Esophagus mucosa (tissue), 1 donor: ENCODE results near the gene SOCS3. TPM values are rescaled to one million over a fixed set of nuclear protein-coding genes. Genes with fewer than 3 reads are reported as not detected.

Experiments used
- ATAC-seq: fragments of 200-7000 bp; cut with Tn5 transposase; one replicate; pipeline ENCODE4 v1.9.1; 2020
- total RNA-seq: library from RNA; stranded (reverse); gene quantifications from one replicate; pipeline ENCODE4 v1.2.4, GENCODE V29; 2023
- donor health status: DM: yes; HTN: yes; CAD: no.

Gene SOCS3
- total RNA-seq, 1 donor from 2014 or later, result 13.6 TPM

GRCh38 chr17:78307887-78308638 is 51.8 kb downstream of the SOCS3 start:
- ATAC-seq, result peak; percentile 27

GRCh38 chr17:78306913-78307312 is 53.0 kb downstream of the SOCS3 start:
- ATAC-seq, result no peak

Other genes with a start within 250 kb of the SOCS3 start
- gene TMC6, start 231.3 kb downstream of the SOCS3 start, total RNA-seq, result 50.2 TPM
- 2.0 TPM for gene TMC8, start 229.3 kb downstream of the SOCS3 start, total RNA-seq
- gene C17orf99, start 213.7 kb downstream of the SOCS3 start, total RNA-seq, result 0.44 TPM
- gene SYNGR2, start 191.5 kb downstream of the SOCS3 start, total RNA-seq, result 73.0 TPM
- gene TK1, start 173.0 kb downstream of the SOCS3 start, total RNA-seq, result 33.3 TPM
- 19.2 TPM for gene AFMID, start 172.7 kb downstream of the SOCS3 start, total RNA-seq
- gene BIRC5, start 145.8 kb downstream of the SOCS3 start, total RNA-seq, result 28.5 TPM
- not detected for gene TMEM235, start 128.4 kb downstream of the SOCS3 start, total RNA-seq
- 15.9 TPM for gene PGS1, start 18.6 kb upstream of the SOCS3 start, total RNA-seq
- gene DNAH17, start 217.3 kb upstream of the SOCS3 start, total RNA-seq, result 0.12 TPM